Adrenal gland (tissue), 12 donors: ENCODE measurements around the gene RNLS. TPM values are rescaled to one million over a fixed set of nuclear protein-coding genes. Genes with fewer than 3 reads are reported as not detected.
"Not testable (repeated sequence)": the region's sequence is repeated elsewhere in the genome, so short reads cannot be mapped to it uniquely, and the experiment has no call there.

ENCODE experiments used
- DNase-seq, 7 donors: peaks; one replicate each; pipeline ENCODE4 v3.0.0-alpha.2; 2019 to 2020
- H3K27ac ChIP-seq, 5 donors: fragments of 200-600 bp; sonication (generic) in 4 of 5; 1 replicate in 3 of 5; 2 replicates in 2 of 5; pipeline versions ENCODE4 v1.5.1 to v1.8.0; 2016 to 2020; ENCODE audit warnings: mild to moderate bottlenecking in 1 of 5
- H3K27me3 ChIP-seq: fragments of 200-600 bp; 2 replicates; pipeline ENCODE4 v1.8.0; 2021
- H3K36me3 ChIP-seq, 2 donors: fragments of 200-600 bp; replicated peaks in 1 of 2; 1 replicate in 1 of 2; 2 replicates in 1 of 2; pipeline versions ENCODE4 v1.5.1 to v1.8.0; 2018 to 2022
- H3K4me1 ChIP-seq, 2 donors: fragments of 200-600 bp; replicated peaks in 1 of 2; 1 replicate in 1 of 2; 2 replicates in 1 of 2; pipeline versions ENCODE4 v1.5.1 to v1.8.0; 2018 to 2021
- H3K4me3 ChIP-seq, 4 donors: fragments of 200-600 bp; sonication (generic) in 3 of 4; one replicate each; pipeline ENCODE4 v1.5.1; 2016 to 2018
- H3K9me3 ChIP-seq, 3 donors: fragments of 200-600 bp; sonication (generic) in 1 of 3; replicated peaks in 1 of 3; 1 replicate in 2 of 3; 2 replicates in 1 of 3; pipeline versions ENCODE4 v1.5.1 to v1.8.0; 2016 to 2021
- POLR2A ChIP-seq, 2 donors: fragments of 450-650 bp; IDR thresholded peaks; one replicate each; pipeline ENCODE4 v1.6.1; 2017; ENCODE audit warnings: antibody characterized with exemption in 2 of 2, mild to moderate bottlenecking in 2 of 2, moderate library complexity in 1 of 2
- WGBS, 4 donors: extraction: QIAGEN DNeasy Blood & Tissue Kit in 2 of 4; methylation state at CpG; one replicate each; pipeline versions ENCODE4 v1.1.5 to v1.1.7; 2013 to 2017; 5-methylcytosine and 5-hydroxymethylcytosine counted together
- intact Hi-C, 2 donors: fragments of 100-400 bp; cut with DNase I; formaldehyde crosslinking; loops; one replicate each; pipeline versions ENCODE4 v1.14.1 to v1.15.0; 2022 to 2023
- polyA plus RNA-seq, 3 donors: library from polyadenylated mRNA; stranded (reverse); fragments of 200-250 nt in 2 of 3; fragments of 350-450 nt in 1 of 3; fragmentation: Illumina TruSeq in 1 of 3; extraction: RNeasy Lipid Tissue Mini Kit (QIAGEN cat#74804) in 1 of 3; gene quantifications; one replicate each; pipeline ENCODE4 v1.2.3, GENCODE V29; 2013 to 2014
- total RNA-seq, 9 donors: library from RNA; depleted of rRNA in 4 of 9; stranded (reverse); fragments of >200 nt in 4 of 9; fragments of 120-200 nt in 1 of 9; fragmentation: NEBNext Ultra II Directional in 1 of 9; extraction: Animal tissue kit (Norgen Biotek cat#: 25700) in 1 of 9; gene quantifications; one replicate each; pipeline versions ENCODE4 v1.1.0 to v1.2.4, GENCODE V29; 2013 to 2023
- TF ChIP-seq, protein P1 (sequence below), 6 experiments: fragments of 450-650 bp in 4 of 6; fragments of 200-600 bp in 2 of 6; sonication (generic) in 1 of 6; IDR thresholded peaks; 1 replicate in 5 of 6; 2 replicates in 1 of 6; pipeline versions ENCODE4 v1.5.1 to v1.8.0; 2016 to 2021; ENCODE audit warnings: antibody characterized with exemption in 6 of 6, mild to moderate bottlenecking in 2 of 6, moderate library complexity in 1 of 6
- donor health status: healthy with polysubstance abuse.
- donor health status: Bipolar disorder and iron deficiency.
- donor health status: DM: yes; HTN: yes; CAD: no.
- donor health status: DM: no; HTN: no; CAD: no.
- donor health status: DM: no; HTN: no; CAD: no.
- donor health status: DM: yes; HTN: yes; CAD: no.

RNLS gene
- total and polyA plus RNA-seq, 12 donors: 7.2 to 51.3 (median 27.9) TPM

DNA sequence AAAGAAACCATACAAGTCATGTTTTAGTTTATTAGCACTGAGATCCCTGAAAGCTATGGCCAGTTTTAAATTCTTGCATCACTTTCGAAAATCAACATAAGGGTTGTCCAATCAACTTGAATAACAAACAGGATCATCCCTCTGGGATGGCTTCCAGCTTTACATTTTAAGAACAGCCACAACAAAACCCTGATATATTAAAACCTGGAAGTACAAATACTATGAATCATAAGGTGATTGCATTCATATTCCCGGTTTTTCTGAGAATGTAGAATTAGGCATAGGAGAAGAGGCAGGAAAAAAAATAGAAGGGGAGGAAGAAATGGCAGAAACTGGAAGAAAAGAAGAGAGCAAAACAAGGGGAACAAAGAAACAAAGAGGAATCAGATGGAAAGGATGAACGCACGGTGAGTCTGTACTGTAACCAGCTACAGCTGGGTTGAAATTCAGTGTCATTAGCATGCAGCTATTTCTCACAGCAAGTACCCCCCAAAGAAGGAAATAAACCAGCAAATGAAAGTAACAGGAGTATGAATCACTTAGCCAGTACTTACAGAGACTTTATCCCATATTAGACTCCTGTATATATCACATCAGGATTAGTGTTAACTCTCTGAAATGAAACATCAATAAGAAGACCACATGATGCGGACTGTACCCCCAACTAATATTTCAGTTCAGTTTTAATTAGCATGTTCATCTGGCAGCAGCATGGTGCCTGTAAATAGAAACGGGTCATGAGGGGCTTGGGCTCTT, 301.3 kb downstream of the RNLS start:
- Histone ChIP-seq H3K27me3 (no peaks in the 10 kb centered on the region), H3K36me3 (no peaks in the 10 kb centered on the region), H3K27ac (no peak overlapping the region), H3K4me3 (no peak overlapping the region), H3K4me1 (peaks cover 0 to 9% of the 10 kb centered on the region in 2 donors), H3K9me3 (no peaks in the 10 kb centered on the region)
- TF ChIP-seq, protein P1, sequence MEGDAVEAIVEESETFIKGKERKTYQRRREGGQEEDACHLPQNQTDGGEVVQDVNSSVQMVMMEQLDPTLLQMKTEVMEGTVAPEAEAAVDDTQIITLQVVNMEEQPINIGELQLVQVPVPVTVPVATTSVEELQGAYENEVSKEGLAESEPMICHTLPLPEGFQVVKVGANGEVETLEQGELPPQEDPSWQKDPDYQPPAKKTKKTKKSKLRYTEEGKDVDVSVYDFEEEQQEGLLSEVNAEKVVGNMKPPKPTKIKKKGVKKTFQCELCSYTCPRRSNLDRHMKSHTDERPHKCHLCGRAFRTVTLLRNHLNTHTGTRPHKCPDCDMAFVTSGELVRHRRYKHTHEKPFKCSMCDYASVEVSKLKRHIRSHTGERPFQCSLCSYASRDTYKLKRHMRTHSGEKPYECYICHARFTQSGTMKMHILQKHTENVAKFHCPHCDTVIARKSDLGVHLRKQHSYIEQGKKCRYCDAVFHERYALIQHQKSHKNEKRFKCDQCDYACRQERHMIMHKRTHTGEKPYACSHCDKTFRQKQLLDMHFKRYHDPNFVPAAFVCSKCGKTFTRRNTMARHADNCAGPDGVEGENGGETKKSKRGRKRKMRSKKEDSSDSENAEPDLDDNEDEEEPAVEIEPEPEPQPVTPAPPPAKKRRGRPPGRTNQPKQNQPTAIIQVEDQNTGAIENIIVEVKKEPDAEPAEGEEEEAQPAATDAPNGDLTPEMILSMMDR (IDR thresholded peaks at IDR 0.05): no peak
- TF ChIP-seq POLR2A (IDR thresholded peaks at IDR 0.05): no peak
- no peak for DNase-seq
- 75 to 81% (median 79%) methylated on average over 6 of the region's 6 CpGs for WGBS, 4 donors
- intact Hi-C loops: no loop called here

DNA sequence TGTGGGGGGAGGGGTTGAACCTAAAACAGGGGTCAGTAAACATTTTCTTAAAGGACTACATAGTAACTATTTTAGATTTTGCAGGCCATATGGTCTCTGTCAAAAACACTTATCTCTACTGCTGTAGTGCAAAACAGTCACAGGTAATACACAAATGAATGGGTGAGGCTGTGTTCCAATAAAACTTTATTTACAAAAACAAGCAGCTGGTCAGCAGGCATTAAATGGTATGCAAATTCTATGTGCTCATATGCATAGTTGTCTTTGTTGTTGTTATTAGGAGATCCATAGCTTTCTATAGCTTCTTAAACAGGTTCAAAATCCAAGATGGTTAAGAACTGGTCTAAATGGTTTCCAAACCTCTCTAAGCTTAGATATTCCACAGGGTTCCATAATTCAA, 302.6 kb downstream of the RNLS start:
- intact Hi-C loops: no loop called here
- no peaks in the 10 kb centered on the region for H3K36me3 ChIP-seq
- peaks cover 0 to 9% of the 10 kb centered on the region in 2 donors for H3K4me1 ChIP-seq
- H3K9me3 ChIP-seq: no peaks in the 10 kb centered on the region
- TF ChIP-seq, protein P1 (IDR thresholded peaks at IDR 0.05): no peak
- no peak for TF ChIP-seq POLR2A (IDR thresholded peaks at IDR 0.05)
- H3K4me3 ChIP-seq: no peak overlapping the region
- H3K27ac ChIP-seq: no peak overlapping the region
- no peaks in the 10 kb centered on the region for H3K27me3 ChIP-seq
- DNase-seq: no peak

DNA sequence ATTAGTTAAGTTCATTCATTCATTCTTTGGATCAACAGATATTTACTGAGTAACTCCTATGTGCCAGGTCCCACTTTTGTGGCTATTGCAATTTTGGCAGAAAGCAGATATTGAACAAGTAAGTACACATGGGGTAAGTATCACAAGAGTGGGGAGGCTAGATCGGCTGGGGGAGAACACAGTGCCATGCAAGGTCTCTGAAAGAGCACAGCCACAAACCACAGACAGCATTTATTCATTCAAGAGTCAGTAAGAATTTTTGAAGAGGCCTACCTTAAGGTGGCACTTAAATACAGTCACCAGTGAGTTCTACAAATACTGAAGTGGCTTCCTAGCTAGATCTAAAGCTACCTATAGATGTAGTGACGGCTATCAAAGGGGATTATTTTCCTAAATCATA, 304.2 kb downstream of the RNLS start:
- Histone ChIP-seq H3K27ac (no peak overlapping the region), H3K4me3 (no peak overlapping the region), H3K4me1 (peaks cover 0 to 9% of the 10 kb centered on the region in 2 donors), H3K9me3 (no peaks in the 10 kb centered on the region), H3K27me3 (no peaks in the 10 kb centered on the region), H3K36me3 (no peaks in the 10 kb centered on the region)
- DNase-seq: no peak
- intact Hi-C loops: no loop called here
- no peak for TF ChIP-seq POLR2A (IDR thresholded peaks at IDR 0.05)
- TF ChIP-seq, protein P1 (IDR thresholded peaks at IDR 0.05): no peak
- WGBS, 4 donors: 82 to 90% (median 88%) methylated on average over 2 of the region's 2 CpGs

DNA sequence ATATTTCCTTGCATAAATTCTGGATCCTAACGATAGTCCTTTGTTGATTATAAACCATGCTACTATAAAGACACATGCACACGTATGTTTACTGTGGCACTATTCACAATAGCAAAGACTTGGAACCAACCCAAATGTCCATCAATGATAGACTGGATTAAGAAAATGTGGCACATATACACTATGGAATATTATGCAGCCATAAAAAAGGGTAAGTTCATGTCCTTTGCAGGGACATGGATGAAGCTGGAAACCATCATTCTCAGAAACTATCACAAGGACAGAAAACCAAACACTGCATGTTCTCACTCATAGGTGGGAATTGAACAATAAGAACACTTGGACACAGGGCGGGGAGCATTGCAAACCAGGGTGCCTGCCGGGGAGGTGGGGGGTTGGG, 306.2 kb downstream of the RNLS start:
- H3K9me3 ChIP-seq, H3K4me3 ChIP-seq, intact Hi-C loops, H3K4me1 ChIP-seq, H3K36me3 ChIP-seq, H3K27me3 ChIP-seq, H3K27ac ChIP-seq, DNase-seq: not testable (repeated sequence)
- WGBS, 4 donors: 86 to 98% (median 96%) methylated on average over 4 of the region's 4 CpGs

DNA sequence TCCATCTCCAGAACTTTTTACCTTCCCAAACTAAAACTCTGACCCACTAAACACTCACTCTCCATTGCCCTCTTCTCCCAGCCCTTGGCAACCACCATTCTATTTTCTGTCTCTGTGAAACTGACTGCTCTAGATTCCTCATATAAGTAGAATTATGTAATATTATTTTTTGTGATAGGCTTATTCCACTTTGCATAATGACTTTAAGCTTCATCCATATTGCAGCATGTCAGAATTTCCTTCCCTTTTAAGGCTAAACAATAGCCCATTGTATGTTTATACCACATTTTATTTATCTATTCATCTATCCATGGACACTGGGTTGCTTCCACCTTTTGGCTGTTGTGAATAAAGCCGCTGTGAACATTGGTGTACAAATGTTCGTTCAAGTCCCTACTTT, 308.8 kb downstream of the RNLS start:
- intact Hi-C loops: no loop called here
- H3K4me3 ChIP-seq: no peak overlapping the region
- no peak for DNase-seq
- TF ChIP-seq, protein P1 (IDR thresholded peaks at IDR 0.05): no peak
- no peak for TF ChIP-seq POLR2A (IDR thresholded peaks at IDR 0.05)
- WGBS, 4 donors: 90 to 93% (median 92%) methylated on average over 2 of the region's 2 CpGs
- H3K36me3 ChIP-seq: no peaks in the 10 kb centered on the region
- no peaks in the 10 kb centered on the region for H3K27me3 ChIP-seq
- no peak overlapping the region for H3K27ac ChIP-seq
- peaks cover 0 to 8% of the 10 kb centered on the region in 2 donors for H3K4me1 ChIP-seq
- no peaks in the 10 kb centered on the region for H3K9me3 ChIP-seq
